GM18909 (cell line): ENCODE results near the gene LURAP1L.
"Not testable (repeated sequence)": the region's sequence is repeated elsewhere in the genome, so short reads cannot be mapped to it uniquely, and the experiment has no call there.

ENCODE experiments used
- ATAC-seq: cut with Tn5 transposase; IDR thresholded peaks from one replicate; pipeline ENCODE4 v1.9.1; 2021; ENCODE audit warnings: mild to moderate bottlenecking; ENCODE audit not compliant: unreplicated experiment, poor library complexity

LURAP1L gene

DNA sequence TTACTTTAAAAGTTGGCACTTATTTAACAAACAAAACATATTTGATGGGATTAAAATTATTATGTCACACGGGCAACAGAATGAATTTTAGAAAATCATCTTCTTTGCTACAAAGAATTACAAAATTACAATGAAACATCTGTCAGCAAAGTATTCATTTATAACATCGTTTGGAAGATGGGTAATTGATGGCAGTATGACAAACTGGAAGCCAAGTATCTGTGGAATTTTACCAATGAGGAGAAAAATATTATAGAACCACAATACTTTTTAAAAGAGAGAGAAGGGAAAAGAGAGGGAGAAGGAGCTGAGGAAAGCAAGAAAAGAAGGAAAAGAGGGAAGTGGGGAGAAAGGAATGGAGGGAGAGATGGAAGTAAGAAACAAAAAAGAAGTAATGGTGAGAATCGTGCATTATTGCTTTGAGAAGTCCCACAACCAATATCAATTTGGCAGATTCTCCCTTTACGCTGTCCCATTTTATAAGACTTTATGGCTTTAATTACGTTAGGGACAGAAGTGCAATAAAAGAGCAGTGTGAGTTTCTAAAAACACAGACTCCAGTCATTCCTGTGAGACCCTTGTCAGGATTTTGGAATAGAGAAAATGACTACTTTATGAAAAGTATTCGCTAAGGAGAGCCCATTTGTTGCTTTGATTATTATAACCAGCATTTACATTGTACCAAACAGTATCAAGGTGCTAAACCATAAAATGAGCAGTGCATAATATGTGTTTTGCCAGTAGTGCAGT, 76.7 kb downstream of the LURAP1L start:
- ATAC-seq: no peak

DNA sequence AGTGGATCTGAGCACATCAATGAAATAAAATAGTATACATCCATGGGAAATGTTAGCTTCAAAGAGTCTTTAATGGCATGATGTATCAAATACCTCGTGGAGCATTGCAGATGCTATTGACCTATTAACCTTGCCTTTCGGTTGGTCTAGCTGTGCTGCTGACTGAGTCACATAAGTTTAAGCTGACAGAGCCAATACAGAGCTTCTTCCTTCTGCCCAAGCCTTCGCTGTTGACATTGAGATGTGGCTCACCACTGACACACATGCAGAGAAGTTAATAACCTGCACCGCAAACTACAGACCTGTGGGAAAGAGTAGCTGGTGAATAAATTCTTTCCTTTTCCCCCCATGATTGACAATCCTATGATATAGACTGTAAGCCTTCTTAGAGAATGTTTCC, 78.2 kb downstream of the LURAP1L start:
- no peak for ATAC-seq

DNA sequence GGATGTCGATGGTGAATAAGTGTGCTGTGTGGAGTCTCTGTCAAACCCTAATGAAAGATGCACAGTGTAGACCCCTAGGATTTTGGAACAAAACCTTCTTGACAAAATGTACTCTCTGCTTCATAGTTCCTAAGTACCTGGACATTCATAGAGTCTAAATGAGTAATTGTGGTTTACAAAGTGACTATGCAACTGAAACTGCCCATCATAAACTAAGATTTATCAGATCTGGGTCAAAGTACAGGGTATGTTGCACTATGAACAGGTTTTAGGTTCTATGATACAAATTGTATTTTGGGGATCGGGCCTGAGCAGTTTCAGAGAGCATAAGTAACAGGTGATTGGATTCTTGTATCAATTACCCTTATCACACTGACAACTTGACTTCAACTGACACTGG, 79.4 kb downstream of the LURAP1L start:
- ATAC-seq: no peak

DNA sequence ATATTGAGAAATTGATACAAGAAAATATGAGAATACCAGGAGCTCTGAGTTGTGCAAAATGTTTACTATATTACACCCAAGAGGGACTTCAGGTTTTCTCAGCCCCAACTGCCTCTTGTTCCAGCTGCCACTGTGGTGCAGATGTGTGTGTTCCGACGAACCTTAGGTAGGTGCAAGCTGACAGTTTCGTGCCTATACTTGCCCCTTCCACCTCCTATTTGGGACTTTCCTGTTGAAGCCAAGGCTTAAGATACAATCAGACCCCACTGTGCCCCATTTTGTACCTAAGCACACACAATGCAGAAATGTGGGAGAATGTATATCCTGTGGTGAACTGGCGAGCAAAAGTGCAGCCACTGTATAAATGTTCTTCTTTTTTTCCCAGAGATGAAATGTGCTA, 80.2 kb downstream of the LURAP1L start:
- ATAC-seq: no peak

DNA sequence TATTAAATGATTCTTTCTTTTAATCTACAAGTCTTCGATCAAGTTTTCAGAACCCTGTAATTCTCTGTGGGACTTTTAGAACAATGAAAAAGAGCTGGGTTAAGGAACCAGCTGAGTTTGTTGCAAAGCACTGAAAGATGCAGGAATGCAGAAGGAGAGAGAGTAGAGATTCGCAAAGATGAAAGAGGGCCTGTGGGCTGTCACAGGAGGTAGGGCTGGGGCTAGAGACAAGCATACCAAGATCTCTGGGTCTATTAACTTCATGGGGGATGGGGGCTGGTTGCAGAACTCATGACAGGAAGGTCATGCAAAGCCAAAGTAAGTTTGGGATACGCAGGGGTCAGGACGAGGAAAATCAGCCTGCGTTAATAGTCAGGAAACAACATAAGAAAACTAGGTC, 81.8 kb downstream of the LURAP1L start:
- ATAC-seq: no peak

DNA sequence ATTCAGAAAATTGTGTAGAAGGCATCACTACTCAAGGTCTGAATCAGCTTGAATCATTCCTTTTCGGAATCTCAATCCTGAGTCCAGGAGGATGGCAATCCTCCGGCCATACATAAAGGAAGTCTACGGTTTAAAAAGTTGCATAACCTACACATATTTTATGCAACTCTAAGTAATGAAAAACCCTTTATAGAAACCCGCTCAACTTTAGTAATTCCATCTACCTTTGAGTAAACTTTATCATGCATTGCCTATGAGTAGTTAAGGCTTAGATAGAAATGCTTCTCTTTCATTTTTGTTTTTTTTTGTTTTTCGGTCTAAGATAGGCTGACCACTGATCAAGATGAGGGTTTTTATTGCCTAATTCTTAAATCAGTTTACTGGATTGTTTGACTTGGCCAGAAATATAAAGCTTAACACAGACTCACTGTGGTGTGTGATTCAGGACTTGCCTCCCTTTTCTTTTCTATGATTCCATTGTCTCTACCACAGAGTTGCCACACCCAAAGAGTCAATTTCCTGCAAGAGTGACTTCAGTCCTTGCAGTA, 85.0 kb downstream of the LURAP1L start:
- ATAC-seq: no peak

DNA sequence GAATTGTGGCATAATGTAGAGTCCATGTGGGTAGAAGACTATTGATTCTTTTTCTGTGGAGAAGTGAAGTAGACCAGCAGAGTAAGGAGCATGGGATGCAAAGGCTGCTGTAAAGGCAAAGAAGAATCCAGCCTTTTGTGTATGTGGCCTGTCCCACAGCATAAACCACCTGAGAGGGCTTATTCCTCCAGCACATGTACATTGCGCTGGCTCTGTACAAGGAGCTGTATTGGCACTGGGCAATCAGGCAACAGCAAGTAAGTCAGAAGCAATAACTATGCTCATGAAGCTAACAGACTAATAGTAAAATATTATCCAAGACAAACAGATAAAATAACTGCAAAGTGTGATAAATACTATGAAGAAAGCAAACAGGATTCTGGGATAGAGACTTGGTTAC, 86.2 kb downstream of the LURAP1L start:
- ATAC-seq: no peak

DNA sequence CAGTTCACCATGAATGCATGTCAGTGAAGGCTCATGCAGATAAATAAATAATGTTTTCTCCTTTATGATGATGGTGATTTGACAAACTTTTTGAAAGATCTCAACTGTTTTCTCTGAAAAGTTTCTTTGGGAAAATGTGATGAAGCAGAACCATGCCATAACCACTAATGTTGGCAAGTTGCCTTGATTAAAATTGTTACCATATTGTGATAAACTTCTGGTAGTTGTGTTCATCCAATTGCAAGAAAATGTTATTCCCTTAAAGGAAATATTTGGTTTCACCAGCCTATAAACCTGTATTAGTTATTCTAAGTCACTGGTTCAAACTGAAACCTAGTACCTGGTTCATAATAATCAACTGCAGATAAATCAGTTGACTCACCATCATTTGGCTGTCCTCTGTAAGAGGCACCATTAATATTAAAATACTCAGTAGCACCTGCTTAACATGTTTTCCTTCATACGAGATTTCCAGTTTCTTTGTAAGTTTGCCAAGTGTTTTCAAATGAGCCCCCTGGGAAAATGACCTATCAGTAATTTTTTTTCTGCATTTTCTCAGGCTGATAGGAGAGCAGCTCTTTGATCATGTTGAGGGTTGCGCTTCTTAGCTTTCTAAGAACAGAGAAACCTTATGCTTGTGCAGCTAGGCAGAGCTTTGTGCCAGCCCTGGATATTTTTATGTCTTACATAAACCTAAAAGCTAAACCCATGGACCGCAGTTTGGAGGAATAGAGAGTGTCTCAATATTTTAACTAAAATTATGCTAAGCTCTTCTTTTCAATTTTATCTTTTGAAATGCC, 88.0 kb downstream of the LURAP1L start:
- no peak for ATAC-seq

DNA sequence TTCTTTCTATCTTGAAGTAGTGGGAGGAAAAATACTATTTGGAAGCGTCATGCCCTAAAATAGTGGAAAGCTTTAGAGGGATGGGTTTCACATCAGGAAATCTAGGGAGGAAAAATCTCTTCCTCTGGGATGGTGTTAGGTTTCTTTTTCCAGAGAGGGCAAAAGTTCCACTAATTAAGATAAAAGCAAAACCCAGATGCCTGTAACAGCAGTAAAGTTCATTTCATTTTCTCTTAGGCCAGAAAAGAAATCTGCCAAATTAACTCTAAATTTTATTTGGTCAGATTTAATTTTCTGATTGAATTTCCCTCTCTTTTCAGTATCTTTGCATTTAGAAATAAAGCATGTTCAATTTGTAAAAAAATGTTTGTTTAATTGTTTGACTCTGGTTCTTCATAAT, 88.8 kb downstream of the LURAP1L start:
- ATAC-seq: no peak

DNA sequence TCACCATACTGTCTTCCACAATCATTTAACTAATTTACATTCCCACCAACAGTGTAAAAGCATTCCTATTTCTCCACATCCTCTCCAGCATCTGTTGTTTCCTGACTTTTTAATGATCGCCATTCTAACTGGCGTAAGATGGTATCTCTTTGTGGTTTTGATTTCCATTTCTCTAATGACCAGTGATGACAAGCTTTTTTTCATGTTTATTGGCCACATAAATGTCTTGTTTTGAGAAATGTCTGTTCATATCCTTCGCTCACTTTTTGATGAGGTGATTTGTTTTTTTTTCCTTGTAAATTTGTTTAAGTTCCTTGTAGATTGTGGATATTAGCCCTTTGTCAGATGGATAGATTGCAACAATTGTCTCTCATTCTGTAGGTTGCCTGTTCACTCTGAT, 90.6 kb downstream of the LURAP1L start:
- ATAC-seq: not testable (repeated sequence)
